AG09309 (cell line): ENCODE measurements around the gene DOCK2.

Experiments used
- DNase-seq: peaks from one replicate; pipeline ENCODE4 v3.0.0-alpha.2; 2010; ENCODE audit warnings: low read depth
- H3K4me3 ChIP-seq: 2 replicates; pipeline ENCODE4 v1.5.1; 2011; ENCODE audit warnings: mild to moderate bottlenecking, low read depth, low read length, moderate library complexity; ENCODE audit not compliant: control insufficient read depth
- TF ChIP-seq, protein P1 (sequence below): IDR thresholded peaks from 2 replicates; pipeline ENCODE4 v1.5.1; 2011; ENCODE audit warnings: mild to moderate bottlenecking, low read depth, low read length, inconsistent platforms; ENCODE audit not compliant: insufficient read depth, control insufficient read depth; ENCODE audit errors: missing control alignments

DOCK2 gene

DNA sequence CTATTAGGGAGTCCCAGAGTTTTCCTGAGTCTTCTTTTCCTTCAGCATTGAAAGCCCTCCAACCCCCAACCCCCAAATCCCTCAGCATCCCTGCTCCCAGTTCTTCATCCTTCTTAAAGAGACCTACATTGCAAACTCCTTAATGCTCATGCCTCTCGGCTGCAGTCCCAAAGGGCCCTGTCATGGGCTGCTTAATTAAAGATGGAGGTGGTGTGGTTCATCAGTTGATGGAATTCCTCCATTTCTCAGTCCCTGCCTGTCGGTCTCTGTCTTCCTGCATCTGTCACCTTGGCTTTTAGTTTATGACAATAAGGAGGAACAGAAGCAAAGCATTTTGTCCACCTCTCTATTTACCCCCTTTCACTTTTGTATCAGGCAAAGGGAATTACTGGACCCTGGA, 470.6 kb downstream of the DOCK2 start:
- DNase-seq: no peak
- H3K4me3 ChIP-seq: no peak overlapping the region
- TF ChIP-seq, protein P1, sequence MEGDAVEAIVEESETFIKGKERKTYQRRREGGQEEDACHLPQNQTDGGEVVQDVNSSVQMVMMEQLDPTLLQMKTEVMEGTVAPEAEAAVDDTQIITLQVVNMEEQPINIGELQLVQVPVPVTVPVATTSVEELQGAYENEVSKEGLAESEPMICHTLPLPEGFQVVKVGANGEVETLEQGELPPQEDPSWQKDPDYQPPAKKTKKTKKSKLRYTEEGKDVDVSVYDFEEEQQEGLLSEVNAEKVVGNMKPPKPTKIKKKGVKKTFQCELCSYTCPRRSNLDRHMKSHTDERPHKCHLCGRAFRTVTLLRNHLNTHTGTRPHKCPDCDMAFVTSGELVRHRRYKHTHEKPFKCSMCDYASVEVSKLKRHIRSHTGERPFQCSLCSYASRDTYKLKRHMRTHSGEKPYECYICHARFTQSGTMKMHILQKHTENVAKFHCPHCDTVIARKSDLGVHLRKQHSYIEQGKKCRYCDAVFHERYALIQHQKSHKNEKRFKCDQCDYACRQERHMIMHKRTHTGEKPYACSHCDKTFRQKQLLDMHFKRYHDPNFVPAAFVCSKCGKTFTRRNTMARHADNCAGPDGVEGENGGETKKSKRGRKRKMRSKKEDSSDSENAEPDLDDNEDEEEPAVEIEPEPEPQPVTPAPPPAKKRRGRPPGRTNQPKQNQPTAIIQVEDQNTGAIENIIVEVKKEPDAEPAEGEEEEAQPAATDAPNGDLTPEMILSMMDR: no peak

DNA sequence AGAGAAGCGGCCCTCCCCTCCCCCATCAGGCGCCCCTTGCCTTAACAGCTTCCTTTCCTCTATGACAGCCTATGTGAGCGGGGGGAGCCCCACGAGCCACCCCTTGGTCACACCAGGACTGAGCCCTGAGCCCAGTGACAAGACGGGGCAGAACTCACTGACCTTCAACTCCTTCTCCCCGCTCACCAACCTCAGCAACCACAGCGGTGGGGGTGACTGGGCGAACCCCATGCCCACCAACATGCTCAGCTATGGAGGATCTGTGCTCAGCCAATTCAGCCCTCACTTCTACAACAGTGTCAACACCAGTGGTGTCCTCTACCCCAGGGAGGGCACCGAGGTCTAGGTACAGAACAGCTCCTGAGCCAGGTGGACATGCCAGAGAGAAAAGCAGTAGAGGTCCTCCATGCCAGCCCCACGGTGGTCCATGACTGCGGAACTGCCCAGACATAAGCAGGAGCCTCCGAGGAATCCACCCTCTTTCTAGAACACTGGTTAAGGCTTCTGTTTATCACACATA, 471.3 kb downstream of the DOCK2 start:
- no peak overlapping the region for H3K4me3 ChIP-seq
- DNase-seq: no peak
- TF ChIP-seq, protein P1: no peak

DNA sequence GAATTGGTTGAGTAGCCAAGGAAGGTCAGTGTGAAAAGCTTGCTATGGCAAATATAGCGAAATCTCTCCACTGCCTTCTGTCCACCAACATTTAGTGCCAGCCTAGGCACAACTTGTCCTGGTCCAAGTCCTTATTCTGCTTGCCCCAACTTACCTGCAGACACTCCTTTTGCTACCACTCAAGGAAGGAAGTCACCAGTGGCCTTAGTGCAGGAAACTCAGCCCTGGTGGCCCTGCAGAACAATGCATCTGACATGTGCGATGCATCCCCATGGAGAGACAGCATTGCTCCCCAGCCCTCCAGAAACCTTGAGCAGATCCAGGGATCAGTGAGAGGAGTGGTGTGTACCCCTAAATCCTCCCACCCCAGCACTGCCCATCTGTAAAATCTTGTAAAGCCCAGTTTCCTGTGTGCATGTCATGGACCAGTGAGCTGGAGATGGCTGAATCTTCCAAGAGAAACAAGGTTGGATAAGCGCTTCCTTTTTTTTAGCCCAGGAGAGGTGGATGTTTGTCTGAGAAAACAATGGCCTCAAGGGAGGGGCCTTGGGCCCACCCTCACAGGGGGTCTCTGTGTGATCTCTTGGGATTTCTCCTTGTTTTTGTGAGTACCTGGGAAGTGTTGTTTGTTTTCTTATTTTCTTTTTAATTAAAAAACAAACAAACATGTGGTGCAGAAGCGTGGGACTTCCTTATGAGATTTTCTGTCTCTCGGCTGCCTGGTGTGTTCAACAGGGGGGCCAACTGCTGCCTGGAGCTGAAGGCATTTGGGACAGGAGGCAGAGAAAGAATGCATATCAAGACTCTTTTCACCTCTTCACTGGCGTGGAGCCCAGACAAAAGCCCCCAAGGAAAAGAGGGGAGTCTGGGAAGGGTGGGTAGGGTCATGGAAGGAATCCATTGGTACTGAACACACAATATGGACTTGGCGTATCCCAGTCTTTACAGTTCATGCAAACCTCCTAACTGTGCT, 472.3 kb downstream of the DOCK2 start:
- H3K4me3 ChIP-seq: no peak overlapping the region
- no peak for DNase-seq
- TF ChIP-seq, protein P1: no peak

DNA sequence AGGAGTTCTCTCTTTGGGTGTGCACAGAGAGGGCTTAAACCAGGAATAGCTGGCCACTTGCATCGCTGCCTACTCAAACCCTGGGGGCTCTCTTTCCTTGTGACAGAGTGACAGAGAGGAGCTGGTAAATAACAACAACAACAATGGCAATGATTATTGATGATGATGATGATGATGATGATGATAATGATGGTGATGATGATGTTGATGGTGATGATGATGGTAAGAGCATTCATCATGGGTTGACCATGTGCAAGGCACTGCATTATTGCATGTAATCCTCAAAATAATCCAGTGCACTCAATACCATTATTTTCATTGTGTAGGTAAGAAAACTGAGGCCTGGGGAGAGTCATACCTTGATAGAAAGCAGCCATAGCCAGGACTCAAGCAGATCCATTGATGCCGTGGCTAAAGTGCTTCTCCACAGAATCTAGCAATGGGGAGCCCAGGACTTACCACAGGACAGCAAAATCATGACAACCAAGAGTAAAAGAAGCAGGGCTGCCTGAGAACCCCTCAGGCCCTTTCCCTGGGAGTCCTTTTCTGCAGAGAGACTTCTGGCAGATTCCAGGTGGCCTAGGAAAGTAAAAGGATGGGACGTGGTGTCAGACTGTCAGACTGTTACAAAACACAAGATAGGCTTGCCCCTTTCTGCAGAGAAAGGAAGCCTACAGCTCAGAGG, 473.5 kb downstream of the DOCK2 start:
- TF ChIP-seq, protein P1: no peak
- DNase-seq: no peak
- no peak overlapping the region for H3K4me3 ChIP-seq

DNA sequence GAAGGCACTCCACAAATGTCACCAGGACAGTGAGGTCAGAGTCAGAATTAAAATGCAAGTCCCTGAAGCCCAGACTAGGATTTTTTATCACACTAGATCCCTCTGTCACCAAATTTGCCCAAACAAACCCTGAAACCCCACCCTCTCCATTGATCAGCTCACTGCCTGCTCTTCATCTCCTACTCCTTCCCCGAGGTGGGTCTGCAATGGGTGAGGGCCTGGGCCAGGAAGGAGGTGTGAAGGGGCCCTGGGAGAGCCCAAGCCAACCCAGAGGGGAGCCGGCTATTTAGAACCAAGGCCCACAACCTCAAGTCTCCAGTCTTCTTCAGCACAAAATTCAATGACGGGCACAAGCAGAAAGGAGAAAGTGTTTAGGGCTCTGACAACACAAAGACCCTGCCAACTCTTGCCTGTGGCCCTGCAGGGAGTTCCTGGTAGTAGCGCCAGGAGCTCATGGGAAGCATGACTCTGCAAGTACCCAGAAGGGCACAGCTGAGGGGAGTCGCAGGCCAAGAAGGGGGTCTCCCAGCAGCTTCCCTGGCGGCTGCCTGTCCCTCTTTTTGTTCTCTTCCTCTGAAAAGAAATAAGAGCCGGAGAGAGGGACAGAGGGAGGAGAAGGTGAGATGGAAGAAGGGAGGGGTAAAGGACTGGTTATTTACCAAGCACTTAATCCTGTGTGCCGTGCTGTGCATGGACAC, 474.2 kb downstream of the DOCK2 start:
- no peak overlapping the region for H3K4me3 ChIP-seq
- TF ChIP-seq, protein P1: no peak
- no peak for DNase-seq

DNA sequence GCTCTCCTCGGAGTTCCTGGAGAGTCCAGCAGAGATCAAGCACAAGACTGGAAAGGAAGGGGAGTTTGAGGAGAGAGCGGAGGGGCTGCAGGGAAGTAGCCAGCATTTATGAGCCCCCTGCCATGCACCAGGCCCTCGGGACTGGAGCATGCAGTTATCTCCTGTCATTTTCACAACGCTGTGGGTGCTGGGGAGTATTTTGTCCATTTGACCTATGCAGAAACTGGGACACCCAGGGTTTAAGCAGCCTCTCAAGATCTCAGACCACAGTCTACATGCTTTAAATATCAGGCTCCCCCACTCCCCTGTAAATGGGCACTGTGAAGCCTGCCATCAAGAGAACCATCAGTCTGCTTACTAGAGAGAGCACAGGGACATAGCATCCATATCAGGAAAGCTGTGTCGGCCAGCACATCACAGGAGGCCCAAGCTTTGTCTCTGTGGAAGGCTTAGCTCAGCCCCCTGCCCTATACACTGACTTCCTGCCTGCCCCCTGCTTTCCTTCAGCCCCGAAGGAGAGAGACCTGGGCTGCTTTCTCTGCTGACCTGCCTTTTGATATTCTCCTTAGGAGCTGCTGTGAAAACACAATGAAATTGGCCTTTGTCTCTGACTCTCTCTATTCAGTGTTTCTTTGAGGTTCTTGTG, 475.9 kb downstream of the DOCK2 start:
- no peak for DNase-seq
- H3K4me3 ChIP-seq: no peak overlapping the region
- TF ChIP-seq, protein P1: no peak
